ENCODE results near the gene MTA2.

The MTA2 gene

DNA sequence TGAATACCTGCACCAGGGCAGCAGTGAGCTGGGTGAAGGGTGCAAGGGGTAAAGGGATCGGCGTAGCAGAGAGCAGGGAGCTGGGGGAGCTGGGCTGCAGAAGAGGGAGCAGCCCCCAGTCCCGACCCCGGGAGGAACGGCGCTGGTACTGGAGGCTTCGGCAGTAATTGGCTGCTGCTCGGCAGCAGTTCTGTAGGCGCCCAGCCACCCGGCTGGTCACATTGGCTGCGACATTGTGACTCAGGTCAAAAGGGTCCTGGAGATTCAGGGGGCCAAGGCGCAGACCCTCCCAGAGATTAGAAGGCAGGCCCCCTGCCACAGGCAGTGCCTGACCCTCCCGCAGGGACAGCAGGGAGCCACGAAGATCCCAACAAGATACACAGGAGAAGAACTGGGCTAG lies 25.8 kb downstream of the MTA2 start:
- TF ChIP-seq HOXA7 (CRISPR knock-in tag; IDR thresholded peaks at IDR 0.05; ENCODE audit: borderline replicate concordance) (no peak), ZNF221 (tag by site-specific recombination; IDR thresholded peaks at IDR 0.05; ENCODE audit: borderline replicate concordance) (no peak), ZNF19 (tag by site-specific recombination; IDR thresholded peaks at IDR 0.05; ENCODE audit: low read depth) (no peak), ZNF544 (tag by site-specific recombination; IDR thresholded peaks at IDR 0.05) (no peak), ZNF555 (tag by site-specific recombination; conservative IDR thresholded peaks at IDR 0.05) (no peak), GLIS1 (tag by site-specific recombination; IDR thresholded peaks at IDR 0.05) (no peak), ZNF292 (tag by site-specific recombination; IDR thresholded peaks at IDR 0.05; ENCODE audit: borderline replicate concordance, low read depth) (no peak), ZSCAN23 (tag by site-specific recombination; IDR thresholded peaks at IDR 0.05) (no peak), ZNF776 (tag by site-specific recombination; IDR thresholded peaks at IDR 0.05; ENCODE audit: borderline replicate concordance) (no peak)
- TF ChIP-seq, protein P1, sequence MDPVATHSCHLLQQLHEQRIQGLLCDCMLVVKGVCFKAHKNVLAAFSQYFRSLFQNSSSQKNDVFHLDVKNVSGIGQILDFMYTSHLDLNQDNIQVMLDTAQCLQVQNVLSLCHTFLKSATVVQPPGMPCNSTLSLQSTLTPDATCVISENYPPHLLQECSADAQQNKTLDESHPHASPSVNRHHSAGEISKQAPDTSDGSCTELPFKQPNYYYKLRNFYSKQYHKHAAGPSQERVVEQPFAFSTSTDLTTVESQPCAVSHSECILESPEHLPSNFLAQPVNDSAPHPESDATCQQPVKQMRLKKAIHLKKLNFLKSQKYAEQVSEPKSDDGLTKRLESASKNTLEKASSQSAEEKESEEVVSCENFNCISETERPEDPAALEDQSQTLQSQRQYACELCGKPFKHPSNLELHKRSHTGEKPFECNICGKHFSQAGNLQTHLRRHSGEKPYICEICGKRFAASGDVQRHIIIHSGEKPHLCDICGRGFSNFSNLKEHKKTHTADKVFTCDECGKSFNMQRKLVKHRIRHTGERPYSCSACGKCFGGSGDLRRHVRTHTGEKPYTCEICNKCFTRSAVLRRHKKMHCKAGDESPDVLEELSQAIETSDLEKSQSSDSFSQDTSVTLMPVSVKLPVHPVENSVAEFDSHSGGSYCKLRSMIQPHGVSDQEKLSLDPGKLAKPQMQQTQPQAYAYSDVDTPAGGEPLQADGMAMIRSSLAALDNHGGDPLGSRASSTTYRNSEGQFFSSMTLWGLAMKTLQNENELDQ (tag by site-specific recombination; IDR thresholded peaks at IDR 0.05; ENCODE audit: low read depth): no peak
- TF ChIP-seq, protein P2, sequence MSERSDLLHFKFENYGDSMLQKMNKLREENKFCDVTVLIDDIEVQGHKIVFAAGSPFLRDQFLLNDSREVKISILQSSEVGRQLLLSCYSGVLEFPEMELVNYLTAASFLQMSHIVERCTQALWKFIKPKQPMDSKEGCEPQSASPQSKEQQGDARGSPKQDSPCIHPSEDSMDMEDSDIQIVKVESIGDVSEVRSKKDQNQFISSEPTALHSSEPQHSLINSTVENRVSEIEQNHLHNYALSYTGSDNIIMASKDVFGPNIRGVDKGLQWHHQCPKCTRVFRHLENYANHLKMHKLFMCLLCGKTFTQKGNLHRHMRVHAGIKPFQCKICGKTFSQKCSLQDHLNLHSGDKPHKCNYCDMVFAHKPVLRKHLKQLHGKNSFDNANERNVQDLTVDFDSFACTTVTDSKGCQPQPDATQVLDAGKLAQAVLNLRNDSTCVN (tag by site-specific recombination; optimal IDR thresholded peaks at IDR 0.05): no peak
- TF ChIP-seq, protein P3, sequence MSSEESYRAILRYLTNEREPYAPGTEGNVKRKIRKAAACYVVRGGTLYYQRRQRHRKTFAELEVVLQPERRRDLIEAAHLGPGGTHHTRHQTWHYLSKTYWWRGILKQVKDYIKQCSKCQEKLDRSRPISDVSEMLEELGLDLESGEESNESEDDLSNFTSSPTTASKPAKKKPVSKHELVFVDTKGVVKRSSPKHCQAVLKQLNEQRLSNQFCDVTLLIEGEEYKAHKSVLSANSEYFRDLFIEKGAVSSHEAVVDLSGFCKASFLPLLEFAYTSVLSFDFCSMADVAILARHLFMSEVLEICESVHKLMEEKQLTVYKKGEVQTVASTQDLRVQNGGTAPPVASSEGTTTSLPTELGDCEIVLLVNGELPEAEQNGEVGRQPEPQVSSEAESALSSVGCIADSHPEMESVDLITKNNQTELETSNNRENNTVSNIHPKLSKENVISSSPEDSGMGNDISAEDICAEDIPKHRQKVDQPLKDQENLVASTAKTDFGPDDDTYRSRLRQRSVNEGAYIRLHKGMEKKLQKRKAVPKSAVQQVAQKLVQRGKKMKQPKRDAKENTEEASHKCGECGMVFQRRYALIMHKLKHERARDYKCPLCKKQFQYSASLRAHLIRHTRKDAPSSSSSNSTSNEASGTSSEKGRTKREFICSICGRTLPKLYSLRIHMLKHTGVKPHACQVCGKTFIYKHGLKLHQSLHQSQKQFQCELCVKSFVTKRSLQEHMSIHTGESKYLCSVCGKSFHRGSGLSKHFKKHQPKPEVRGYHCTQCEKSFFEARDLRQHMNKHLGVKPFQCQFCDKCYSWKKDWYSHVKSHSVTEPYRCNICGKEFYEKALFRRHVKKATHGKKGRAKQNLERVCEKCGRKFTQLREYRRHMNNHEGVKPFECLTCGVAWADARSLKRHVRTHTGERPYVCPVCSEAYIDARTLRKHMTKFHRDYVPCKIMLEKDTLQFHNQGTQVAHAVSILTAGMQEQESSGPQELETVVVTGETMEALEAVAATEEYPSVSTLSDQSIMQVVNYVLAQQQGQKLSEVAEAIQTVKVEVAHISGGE (tag by site-specific recombination; conservative IDR thresholded peaks at IDR 0.05; ENCODE audit: low read depth): no peak
- Histone ChIP-seq H3K4me1 (ENCODE audit: control insufficient read depth, insufficient read depth, low read length) (no peaks in the 10 kb centered on the region), H3K27ac (ENCODE audit: extremely low read depth, low read depth, low read length) (no peak overlapping the region), H3K36me3 (ENCODE audit: control insufficient read depth in 2 of 2, insufficient read depth in 1 of 2, low read length in 2 of 2) (peaks cover 5 to 85% of the 10 kb centered on the region in 2 experiments; a peak in 2 of 3 replicates), H3K4me3 (ENCODE audit: low read depth, low read length) (no peak overlapping the region), H3K9me3 (ENCODE audit: control insufficient read depth, insufficient read depth, low read depth, low read length) (no peaks in the 10 kb centered on the region)
- ChIA-PET POLR2A (interaction anchor here (0.5 kb wide), 1 partner anchor 178 kb away, joined by 4 read pairs; the partner anchor contains the start of gene ZBTB3), CTCF (interaction anchor here (1.5 kb wide), 1 partner anchor 151 kb away, joined by 4 read pairs; no protein-coding TSS in a partner anchor)

DNA sequence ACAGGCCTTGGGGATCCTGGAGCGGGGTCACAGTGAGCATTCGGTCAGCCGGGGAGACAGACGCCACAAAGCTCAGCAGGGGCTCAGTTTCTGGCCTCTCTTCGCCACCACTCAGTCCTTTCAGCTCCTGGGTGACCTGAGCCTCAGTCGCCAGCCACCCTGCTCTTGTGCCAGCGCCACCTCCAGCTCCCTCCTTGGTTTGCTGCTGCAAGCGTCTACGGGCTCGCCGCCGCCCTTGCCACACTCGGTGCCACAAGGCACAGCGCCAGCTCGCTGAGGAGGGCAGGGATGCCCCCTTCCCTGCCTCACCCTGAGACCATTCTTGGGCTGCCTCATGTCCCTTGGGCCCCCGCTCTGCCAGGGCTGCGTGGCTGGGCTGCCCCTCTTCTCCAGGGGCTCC lies 26.5 kb downstream of the MTA2 start:
- CTCF ChIA-PET: interaction anchor here (0.6 to 1.5 kb wide), 3 partner anchors 18 to 150 kb away, joined by 3 to 4 read pairs (median 4); no protein-coding TSS in a partner anchor
- POLR2A ChIA-PET: interaction anchor here (0.7 to 2.2 kb wide), 6 partner anchors 9 to 90 kb away, joined by 4 to 113 read pairs (median 10); partner anchors contain the start of genes C11orf98, CSKMT and TUT1
- H3K4me3 ChIP-seq (ENCODE audit: low read depth, low read length): peak overlapping the region; percentile 59
- H3K36me3 ChIP-seq (ENCODE audit: control insufficient read depth in 2 of 2, insufficient read depth in 1 of 2, low read length in 2 of 2): peaks cover 12 to 88% of the 10 kb centered on the region in 2 experiments; a peak in 2 of 3 replicates
- H3K9me3 ChIP-seq (ENCODE audit: control insufficient read depth, insufficient read depth, low read depth, low read length): no peaks in the 10 kb centered on the region
- H3K27ac ChIP-seq (ENCODE audit: extremely low read depth, low read depth, low read length): no peak overlapping the region
- no peaks in the 10 kb centered on the region for H3K4me1 ChIP-seq (ENCODE audit: control insufficient read depth, insufficient read depth, low read length)
- TF ChIP-seq ZNF404 (tag by site-specific recombination; IDR thresholded peaks at IDR 0.05): no peak
- TF ChIP-seq, protein P4, sequence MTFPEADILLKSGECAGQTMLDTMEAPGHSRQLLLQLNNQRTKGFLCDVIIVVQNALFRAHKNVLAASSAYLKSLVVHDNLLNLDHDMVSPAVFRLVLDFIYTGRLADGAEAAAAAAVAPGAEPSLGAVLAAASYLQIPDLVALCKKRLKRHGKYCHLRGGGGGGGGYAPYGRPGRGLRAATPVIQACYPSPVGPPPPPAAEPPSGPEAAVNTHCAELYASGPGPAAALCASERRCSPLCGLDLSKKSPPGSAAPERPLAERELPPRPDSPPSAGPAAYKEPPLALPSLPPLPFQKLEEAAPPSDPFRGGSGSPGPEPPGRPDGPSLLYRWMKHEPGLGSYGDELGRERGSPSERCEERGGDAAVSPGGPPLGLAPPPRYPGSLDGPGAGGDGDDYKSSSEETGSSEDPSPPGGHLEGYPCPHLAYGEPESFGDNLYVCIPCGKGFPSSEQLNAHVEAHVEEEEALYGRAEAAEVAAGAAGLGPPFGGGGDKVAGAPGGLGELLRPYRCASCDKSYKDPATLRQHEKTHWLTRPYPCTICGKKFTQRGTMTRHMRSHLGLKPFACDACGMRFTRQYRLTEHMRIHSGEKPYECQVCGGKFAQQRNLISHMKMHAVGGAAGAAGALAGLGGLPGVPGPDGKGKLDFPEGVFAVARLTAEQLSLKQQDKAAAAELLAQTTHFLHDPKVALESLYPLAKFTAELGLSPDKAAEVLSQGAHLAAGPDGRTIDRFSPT (tag by site-specific recombination; IDR thresholded peaks at IDR 0.05): peak; percentile 66

All from HEK293 (cell line).